ENCODE results near the gene GALNT18. TPM values are rescaled to one million over a fixed set of nuclear protein-coding genes. Genes with fewer than 3 reads are reported as not detected.

GALNT18 gene
- polyA plus RNA-seq, 3 donors, result 19.8 to 28.0 (median 23.6) TPM

GRCh38 chr11:11261629-11262028, 360.2 kb downstream of the GALNT18 start:
- no peak for DNase-seq (ENCODE audit: extremely low read depth in 1 of 11, low read depth in 9 of 11, low spot score in 4 of 11)

- no peak for DNase-seq (ENCODE audit: extremely low read depth in 1 of 11, low read depth in 9 of 11, low spot score in 4 of 11)
These were observed 360.9 kb downstream of the GALNT18 start for GRCh38 chr11:11260903-11261302.

GRCh38 chr11:11253995-11254394, 367.8 kb downstream of the GALNT18 start:
- DNase-seq (ENCODE audit: extremely low read depth in 1 of 11, low read depth in 9 of 11, low spot score in 4 of 11), result no peak

- no peak for DNase-seq (ENCODE audit: extremely low read depth in 1 of 11, low read depth in 9 of 11, low spot score in 4 of 11)
These were observed 368.3 kb downstream of the GALNT18 start for GRCh38 chr11:11253497-11253896.

- no peak for DNase-seq (ENCODE audit: extremely low read depth in 1 of 11, low read depth in 9 of 11, low spot score in 4 of 11)
These were observed 369.4 kb downstream of the GALNT18 start for GRCh38 chr11:11252403-11252802.

- DNase-seq (ENCODE audit: extremely low read depth in 1 of 11, low read depth in 9 of 11, low spot score in 4 of 11), result no peak
These were observed 370.3 kb downstream of the GALNT18 start for GRCh38 chr11:11251394-11251970.

- no peak for DNase-seq (ENCODE audit: extremely low read depth in 1 of 11, low read depth in 9 of 11, low spot score in 4 of 11)
These were observed 371.3 kb downstream of the GALNT18 start for GRCh38 chr11:11250470-11250869.

GRCh38 chr11:11247576-11247975, 374.2 kb downstream of the GALNT18 start:
- DNase-seq (ENCODE audit: extremely low read depth in 1 of 11, low read depth in 9 of 11, low spot score in 4 of 11), result no peak

GRCh38 chr11:11247086-11247485, 374.7 kb downstream of the GALNT18 start:
- no peak for DNase-seq (ENCODE audit: extremely low read depth in 1 of 11, low read depth in 9 of 11, low spot score in 4 of 11)

GRCh38 chr11:11246166-11246565, 375.6 kb downstream of the GALNT18 start:
- DNase-seq (ENCODE audit: extremely low read depth in 1 of 11, low read depth in 9 of 11, low spot score in 4 of 11), result no peak

GRCh38 chr11:11245453-11245852, 376.4 kb downstream of the GALNT18 start:
- DNase-seq (ENCODE audit: extremely low read depth in 1 of 11, low read depth in 9 of 11, low spot score in 4 of 11), result no peak

GRCh38 chr11:11244470-11245080, 377.2 kb downstream of the GALNT18 start:
- DNase-seq (ENCODE audit: extremely low read depth in 1 of 11, low read depth in 9 of 11, low spot score in 4 of 11), result no peak

- DNase-seq (ENCODE audit: extremely low read depth in 1 of 11, low read depth in 9 of 11, low spot score in 4 of 11), result peak in 9 of 11 donors; percentile 36 to 72 (median 53)
These were observed 378.0 kb downstream of the GALNT18 start for GRCh38 chr11:11243590-11244469.

GRCh38 chr11:11243209-11243589, 378.6 kb downstream of the GALNT18 start:
- DNase-seq (ENCODE audit: extremely low read depth in 1 of 11, low read depth in 9 of 11, low spot score in 4 of 11), result no peak

- no peak for DNase-seq (ENCODE audit: extremely low read depth in 1 of 11, low read depth in 9 of 11, low spot score in 4 of 11)
These were observed 380.5 kb downstream of the GALNT18 start for GRCh38 chr11:11241284-11241683.

GRCh38 chr11:11239959-11240358, 381.8 kb downstream of the GALNT18 start:
- DNase-seq (ENCODE audit: extremely low read depth in 1 of 11, low read depth in 9 of 11, low spot score in 4 of 11), result no peak

- no peak for DNase-seq (ENCODE audit: extremely low read depth in 1 of 11, low read depth in 9 of 11, low spot score in 4 of 11)
These were observed 384.6 kb downstream of the GALNT18 start for GRCh38 chr11:11237070-11237832.

GRCh38 chr11:11236498-11237059, 385.2 kb downstream of the GALNT18 start:
- DNase-seq (ENCODE audit: extremely low read depth in 1 of 11, low read depth in 9 of 11, low spot score in 4 of 11), result no peak

GRCh38 chr11:11231763-11232162, 390.0 kb downstream of the GALNT18 start:
- DNase-seq (ENCODE audit: extremely low read depth in 1 of 11, low read depth in 9 of 11, low spot score in 4 of 11), result no peak

Measured in renal cortex interstitium (tissue), 11 donors.